NCI-H1694 (cell line): ENCODE results near the gene MNDA.

Experiments
- DNase-seq: peaks from one replicate; lab custom pipeline; 2025; lab: John Stamatoyannopoulos, UW

The MNDA gene

DNA sequence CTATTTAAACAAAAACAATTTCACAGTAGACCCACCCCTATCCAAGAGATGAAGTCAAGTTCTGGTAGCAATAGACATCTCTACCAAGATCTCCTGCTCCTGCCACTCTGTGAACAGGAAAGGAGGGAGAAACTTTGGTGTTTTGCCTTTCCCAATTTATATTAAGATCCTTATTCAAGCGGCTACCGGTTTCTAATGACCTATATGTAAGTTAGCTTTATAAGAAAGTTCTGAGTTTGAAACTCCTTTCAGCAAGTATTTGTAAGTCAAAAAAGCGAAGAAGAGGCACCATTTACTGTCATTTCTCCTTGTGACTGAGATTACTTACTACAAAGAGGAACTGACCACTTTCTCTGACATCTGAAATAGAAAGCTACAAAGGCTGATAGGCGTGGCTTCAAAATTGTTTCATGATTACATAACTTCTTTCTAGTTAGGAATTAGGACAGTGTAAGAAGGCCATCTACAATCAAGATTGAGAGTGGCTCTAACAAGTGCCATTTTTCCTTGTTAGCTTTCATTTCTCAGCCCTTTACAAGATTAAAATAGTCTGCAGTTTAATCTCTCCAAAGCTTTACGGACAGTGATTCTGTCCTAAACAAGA, at the start of gene MNDA:
Gene MNDA, plus strand, starts transcription at position 448 of the 604 bp plus-strand sequence. CDS start 10,803 bp downstream, outside the sequence.
- no peak for DNase-seq

DNA sequence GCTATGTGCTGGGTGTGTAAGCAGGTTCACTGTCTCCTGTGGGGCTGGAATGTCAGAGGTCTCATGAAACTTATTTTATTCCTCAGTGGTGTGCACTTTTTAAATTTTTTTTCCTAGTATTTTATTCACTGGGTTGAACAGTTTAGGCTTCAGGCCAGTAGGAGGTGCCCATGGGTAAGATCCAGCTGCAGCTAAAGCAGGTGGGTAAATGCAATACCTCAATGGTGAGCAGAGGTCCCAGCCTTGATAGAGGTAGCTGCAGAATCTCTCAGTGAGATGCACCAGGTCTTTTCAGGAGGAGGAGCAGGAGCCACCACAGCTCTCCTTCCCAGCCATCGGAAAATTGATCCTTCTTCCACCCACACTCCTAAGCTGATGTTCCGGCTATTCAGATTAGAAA, 37.5 kb upstream of the MNDA start:
- no peak for DNase-seq

DNA sequence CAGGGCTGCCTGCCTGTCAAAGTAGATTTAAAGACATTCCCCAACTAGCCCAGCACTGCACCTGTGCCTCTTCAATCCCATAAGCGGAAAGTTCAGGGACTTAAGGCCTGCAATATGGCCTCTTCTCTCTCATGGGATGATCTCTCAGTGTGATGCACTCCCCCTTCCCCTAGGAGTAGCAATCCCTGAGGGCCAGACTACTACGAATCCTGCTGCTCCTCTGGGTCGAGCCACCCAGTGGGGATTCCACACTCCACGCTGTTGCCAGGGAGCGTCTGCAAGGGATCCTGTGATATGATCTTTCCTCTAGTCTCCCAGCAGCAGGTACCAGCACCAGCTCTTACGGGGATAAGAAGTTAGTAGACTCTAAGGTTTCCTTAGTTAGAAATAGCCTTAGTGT, 36.9 kb upstream of the MNDA start:
- no peak for DNase-seq

DNA sequence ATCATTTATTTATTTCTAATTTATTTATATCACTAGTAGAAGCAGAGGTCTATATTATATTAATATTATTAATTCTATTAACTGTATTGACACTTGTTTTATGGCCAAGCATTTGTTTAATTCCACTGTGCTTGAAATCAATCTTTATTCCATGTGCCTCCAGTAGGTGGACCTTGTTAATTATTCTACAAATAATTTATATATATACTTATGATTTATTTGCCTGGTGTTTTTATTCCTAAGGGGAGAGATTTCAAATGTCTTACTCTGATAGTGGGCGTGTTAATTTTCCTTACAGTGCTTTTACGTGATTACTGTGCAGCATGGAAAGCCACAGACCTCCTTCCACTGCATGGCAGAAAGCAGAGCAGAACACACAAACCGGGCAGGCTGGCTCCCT, 32.6 kb upstream of the MNDA start:
- no peak for DNase-seq

DNA sequence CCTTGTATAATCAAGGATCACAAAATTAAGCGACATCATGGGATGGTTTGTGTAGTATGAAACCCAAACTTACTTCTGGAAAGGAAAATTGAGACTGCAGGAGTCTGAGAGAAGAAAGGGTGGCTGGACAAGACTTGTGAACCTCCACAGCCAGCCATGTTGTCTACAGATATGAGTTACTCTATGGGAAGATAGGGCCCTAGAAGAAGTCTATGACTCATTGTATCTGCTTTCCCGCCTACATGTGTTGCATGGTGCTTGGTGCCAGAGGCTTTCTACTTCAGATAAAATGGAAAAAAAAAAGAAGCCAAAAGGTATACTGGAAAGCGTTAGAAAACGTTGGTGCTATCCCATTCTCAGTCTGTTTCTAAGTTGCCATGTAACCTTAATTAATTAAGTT, 31.5 kb upstream of the MNDA start:
- DNase-seq: no peak

DNA sequence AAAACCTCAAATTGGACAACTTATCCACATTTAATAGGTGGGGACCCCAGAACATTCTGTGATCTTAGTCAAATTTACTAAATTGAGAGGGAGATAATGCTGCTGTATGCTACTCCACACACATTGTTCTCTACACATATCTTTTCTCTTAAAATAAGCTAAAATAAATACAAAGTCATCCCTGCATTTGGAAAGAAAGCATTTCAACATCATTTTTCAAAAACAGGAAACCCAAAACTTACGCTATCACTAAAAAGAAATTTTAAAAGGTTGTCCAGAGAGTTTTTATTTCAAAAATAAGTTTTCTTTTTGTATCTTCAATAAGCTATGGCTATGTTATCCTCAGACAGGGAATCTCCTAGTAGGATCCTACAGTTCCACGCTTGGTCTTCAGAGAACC, 30.6 kb upstream of the MNDA start:
- no peak for DNase-seq

DNA sequence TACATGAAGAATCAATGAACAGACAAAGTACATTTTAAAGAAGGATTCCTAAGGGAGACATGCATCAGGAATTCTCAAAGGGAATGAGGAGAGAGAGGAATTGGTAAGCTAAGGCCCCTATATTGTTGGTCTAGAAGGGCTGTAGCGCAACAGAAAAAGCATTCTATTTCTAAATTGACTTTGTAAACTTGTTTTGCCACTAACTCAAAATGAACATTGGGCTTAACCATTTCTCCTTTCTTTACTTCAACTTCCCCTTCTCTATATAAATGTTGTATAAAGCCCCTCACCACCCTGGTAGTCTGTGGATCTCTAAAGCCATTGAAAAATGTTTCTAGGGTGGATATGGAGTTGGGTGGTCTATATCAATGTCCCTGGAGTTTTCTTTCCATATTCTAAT, 29.8 kb upstream of the MNDA start:
- DNase-seq: no peak

DNA sequence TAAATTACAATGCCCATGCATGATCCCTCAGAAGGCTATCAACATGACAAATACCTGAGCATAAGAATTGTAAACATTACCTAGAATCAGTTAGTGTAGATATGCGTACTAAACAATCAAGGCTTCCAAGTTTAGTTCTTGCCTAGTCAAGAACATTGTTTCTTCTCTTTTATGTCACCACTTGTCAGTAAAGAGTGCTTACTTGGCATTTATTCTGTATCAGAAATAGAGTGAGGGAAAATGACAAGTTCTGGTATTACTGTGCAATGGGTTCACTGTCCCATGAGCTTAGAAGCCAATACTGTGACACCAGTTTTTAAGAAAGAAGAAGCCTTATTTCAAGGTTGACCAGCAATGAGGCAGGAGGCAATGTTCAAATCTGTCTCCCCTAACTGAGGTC, 27.5 kb upstream of the MNDA start:
- no peak for DNase-seq

DNA sequence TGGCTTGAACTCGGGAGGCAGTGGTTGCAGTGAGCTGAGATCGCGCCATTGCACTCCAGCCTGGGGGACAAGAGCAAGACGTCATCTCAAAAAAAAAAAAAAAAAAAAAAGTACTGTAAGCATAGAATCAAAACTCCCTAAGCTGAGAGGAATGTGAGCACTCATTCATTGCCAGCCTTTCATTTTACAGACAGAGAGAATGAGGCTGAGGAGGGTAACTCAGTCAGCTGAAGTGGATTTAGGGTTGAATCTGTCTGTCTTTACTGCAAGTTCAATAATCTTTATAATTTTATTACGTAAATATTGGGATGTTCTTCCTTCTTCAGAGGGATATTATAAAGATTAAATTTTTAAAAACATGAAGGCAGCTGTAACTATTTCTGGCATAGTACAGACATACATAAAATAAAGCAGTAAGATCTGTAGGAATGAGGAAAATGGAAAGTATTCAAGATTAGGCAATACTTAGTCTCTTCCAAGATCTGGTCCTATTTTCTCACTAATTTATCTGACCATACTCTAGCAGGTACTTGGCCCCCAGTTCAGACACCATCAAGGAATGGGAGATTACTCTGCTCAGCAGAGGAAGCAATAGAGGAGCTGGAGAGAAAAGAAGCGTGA, 24.1 kb upstream of the MNDA start:
- DNase-seq: no peak

DNA sequence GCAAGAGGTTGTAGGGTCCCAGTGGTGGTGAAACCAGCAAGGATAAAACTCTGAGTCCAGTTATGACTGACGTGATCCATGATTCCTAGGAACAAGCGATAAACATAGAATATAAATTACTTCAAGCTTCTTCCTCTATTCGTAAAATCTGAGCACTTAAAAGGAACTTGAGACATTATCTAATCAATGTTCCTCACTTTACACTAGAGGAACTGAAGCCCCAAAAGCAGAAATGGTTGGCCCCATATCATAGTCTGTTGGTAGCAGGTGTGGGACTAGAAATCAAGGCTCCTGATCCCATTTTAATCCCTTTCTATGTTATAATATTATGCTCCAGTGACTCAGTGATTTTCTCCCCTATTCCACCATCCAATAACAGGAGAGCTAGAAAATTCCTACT, 21.9 kb upstream of the MNDA start:
- DNase-seq: no peak

DNA sequence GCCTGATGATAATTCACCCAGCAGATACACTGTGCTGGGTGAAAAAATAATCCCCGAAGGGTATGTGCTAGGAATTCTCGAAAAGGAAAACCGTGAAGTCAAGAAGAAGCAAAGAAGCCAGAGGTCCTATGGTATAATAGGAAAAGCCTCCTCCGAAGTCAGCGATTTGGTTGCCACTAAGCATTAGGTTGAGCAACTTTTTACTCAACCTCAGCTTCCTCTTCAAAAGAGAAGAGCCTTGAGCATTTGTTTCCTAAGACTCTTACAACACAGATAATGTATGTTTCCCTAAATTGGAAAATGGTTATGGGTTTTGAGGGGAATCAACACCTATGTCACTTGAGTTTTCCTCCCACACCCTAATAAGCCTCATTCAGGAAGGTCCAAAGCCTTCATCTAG, 21.3 kb upstream of the MNDA start:
- no peak for DNase-seq

DNA sequence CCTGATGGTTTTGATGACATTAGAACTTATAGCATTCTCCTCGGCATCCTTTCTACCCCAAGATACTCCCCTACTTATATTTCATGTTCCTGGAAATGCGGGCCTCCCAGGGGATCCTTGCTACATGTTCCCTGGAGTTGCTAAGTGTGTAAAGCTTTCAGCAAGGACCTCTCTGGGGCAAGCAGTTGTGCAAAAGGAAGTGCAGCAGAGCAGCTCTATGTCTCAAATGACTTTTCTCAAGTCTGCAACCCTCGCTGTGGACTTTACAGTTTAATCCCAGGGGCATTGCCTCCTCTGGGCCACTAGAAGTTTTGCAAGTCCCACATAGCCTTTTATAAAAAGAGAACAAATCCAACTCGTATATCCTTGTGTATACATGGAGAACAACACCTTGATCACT, 20.8 kb upstream of the MNDA start:
- DNase-seq: no peak

DNA sequence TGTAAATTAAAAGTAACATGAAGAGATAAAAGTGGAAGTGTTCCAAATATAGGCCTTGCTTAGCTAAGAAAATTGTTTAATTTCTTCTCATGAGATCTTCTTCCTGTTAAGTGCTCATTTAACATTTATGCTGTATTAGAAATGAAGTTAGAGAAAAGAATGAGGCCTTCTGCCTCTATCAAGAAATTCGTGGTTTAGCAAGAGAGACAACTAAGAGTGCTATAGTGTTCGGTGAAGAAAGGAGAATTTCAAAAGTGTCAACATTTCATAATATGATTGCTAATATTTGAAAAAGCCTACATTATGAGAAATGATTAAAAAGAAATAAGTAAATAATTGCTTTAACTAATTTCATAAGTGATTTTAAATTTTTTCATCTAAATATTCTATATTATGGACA, 18.8 kb upstream of the MNDA start:
- no peak for DNase-seq

DNA sequence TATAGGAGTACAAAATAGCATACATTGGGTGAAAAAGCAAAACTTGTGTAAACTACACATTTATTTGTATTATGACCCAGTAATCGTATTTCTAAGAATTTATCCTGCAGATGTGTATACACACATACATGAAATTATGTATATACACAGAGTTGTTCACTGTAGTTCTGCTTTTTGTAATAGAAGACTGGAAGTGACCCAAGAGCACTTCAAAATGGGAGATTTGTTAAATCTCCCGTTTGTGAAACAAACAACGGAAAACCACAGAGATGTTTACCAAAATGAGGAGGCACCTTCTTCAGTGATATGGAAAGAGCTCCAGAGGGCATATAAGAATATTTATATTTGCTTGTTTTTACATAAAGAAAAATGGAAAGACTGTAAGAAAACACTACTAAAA, 18.0 kb upstream of the MNDA start:
- no peak for DNase-seq

DNA sequence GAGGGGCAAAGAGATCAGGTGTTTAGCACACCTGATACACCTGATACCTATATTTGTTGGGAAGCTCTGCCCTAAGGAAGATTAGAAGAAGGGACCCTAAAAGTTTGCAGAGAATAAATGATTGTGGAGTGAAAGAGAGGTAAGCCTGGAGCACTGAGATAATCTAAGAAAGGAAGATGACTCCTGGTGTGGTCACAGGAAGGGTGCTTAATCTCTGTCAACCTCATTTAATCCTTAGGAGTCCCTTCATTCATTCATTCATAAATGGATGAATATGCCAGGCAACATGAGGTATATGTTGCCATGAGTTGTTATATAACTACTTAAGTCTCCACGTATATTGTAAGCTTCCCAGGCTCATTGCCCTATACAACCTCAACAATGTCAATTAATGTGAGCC, 16.2 kb upstream of the MNDA start:
- DNase-seq: no peak

DNA sequence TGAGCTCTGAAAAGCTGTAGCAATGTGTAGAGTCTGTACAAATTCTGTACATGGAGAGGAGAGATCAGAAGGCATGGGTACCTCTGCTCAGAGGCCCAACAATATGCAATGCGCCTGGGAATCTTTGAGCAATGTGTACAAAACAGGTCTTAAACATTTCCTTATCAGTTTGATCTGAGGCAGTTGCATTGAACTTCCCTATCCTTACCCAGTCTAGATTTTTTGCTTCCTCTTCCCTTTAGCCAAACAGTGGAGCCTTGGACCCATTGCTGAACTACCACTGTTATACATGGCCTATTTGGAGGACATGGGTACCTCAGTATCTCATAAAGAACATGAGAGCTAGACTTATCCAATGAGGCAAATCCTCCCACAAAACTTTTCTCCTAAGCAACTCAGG, 12.6 kb upstream of the MNDA start:
- DNase-seq: no peak

DNA sequence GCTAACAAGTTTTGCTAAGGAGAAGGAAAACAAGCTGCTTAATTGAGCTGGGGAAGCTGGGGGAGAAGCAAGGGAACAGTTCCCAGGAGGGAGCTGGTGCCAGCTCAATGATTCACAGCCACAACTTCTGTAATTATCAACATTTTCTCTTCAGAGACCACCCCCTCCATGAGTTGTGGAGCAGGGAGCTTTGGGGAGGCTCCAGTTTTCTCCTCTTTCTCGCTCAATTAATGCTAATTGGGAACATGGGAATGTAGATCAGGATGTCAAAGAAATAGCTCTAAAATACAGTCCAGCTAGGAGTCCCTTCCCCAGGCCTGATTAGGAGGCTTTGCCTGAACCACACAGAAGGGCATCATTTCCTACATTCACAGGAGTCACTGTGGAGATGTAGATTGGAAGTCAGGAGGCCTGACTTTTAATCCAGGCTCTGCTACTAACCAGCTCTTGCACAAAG, 12.1 kb upstream of the MNDA start:
- DNase-seq: no peak

DNA sequence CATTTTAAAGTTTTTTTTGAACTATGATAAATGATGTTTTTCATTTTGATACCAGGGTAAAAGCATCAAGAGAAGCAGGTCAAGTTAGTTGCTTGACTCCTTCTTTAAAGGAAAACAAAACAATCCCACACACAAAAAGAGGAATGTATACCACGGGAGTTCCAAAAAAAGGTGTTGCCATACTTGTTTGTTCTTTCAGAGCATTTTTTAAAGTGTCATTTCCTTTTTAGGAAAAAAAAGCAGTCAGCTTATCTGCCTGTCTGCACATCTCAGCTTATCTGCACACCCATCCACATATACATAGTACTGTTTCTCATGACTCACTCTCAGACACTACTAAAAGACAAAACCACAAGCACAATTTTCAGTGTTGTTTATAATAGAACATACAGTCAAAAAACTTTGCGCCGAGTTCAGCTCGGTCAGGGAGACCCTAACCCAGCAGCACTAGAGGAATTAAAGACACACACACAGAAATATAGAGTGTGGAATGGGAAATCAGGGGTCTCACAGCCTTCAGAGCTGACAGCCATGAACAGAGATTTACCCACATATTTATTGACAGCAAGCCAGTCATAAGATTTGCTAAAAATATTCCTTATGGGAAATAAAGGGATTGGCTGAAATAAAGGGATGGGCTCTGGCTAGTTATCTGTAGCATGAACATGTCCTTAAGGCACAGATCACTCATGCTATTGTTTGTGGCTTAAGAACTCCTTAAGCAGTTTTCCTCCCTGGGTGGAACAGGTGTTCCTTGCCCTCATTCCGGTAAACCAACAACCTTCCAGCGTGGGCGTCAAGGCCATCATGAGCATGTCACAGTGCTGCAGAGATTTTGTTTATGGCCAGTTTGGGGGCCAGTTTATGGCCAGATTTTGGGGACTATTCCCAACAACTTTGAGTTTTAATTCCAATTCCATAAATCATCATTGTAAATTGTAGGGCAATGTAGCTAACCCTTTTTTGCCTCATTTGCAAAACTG, 11.4 kb upstream of the MNDA start:
- DNase-seq: no peak

DNA sequence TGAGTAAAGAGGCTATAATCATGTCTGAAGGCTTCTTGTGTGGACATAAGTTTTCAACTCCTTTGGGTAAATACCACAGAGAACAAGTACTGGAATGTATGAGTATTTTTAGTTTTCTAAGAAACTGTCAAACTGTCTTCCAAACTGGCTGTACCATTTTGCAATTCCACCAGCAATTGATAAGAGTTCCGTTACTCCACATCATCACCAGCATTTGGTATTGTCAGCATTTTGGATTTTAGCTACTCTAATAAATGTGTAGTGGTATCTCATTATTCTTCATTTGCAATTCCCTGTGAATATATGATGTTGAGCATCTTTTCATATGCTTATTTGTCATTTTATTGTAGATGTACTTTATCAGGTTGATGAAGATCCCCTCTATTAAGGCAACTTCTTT, 9.4 kb upstream of the MNDA start:
- no peak for DNase-seq

DNA sequence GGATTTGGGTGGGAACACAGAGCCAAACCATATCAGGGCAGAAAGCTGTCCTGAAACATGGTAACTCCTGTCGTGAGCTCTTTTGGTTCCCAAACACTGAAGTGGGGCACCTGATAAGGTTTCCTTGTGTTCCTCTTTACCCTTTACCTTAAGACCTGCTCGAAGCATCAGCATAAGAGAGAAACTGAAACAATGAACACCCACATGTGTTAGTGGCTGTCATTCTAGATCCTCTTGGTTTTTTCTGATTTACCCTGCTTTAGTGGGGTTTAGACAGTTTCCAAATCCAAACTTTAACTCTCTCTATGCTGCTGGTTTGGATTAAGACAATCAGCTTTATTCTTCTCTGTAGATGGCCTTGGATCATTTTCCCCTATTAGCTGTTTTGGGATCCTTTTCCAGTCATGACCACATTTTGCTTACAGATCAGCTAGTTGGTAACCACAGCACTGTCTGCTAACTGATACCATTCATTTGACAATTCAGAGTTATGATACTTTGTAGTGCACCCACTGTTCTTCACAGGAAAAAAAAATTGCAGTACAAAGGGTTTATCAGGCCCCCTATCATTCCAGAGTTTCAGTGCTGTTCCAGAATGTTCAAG, 975 bp upstream of the MNDA start:
- DNase-seq: no peak

DNA sequence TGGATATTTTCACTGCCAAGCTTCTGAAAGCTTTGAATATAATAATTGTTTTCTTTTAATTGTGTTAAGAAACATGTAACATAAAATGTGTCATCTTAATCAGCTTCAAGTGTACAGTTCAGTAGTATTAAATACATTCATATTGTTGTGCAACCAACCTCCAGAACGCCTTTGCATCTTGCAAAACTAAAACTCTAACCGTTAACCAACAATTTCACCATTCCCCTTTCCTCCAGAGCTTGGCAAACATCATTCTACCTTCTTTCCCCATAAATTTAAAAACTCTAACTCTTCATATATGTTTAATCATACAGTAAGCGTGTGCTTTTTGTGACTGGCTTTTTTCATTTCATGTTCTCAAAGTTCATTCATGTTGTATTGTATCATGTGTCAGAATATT, 2.1 kb downstream of the MNDA start:
- DNase-seq: no peak

DNA sequence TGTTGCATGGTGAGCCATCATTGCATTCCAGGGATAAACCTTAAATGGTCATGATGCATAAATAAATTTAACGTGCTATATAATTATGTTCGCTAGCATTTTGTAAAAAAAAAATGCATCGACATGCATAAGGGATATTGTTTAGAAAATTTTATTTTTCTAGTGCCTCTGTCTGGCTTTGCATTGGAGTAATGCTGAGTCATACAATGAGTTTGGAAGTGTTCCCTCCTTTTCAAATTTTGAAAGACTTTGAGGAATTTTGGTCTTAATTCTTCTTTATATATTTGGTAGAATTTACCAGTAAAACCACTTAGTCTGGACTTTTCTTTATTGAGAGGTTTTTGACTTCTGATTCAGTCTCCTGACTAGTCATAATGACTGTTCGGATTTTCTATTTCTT, 4.9 kb downstream of the MNDA start:
- no peak for DNase-seq

DNA sequence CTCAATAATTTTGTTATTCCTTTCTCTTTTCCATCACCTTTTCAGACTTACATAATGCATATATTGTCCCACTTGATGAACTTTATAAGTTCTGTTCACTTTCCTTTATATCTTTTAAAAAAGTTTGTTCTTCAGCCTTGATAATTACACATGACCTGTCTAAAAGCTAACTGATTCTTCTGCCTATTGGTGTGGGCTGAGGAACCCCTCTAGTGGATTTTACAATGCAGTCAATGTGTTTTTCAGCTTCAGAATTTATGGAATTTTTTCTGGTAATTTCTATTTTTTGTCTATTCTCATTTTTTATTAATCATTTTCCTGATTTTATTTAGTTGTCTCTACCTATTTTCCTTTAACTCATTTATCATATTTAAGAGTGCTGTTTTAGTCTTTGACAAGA, 7.5 kb downstream of the MNDA start:
- DNase-seq: no peak
